ENCODE results near the gene DPH7. TPM values are rescaled to one million over a fixed set of nuclear protein-coding genes. Genes with fewer than 3 reads are reported as not detected.

DPH7 gene
- total RNA-seq, 1 experiment from 2014 or later, result 54.4 TPM

- Histone ChIP-seq H3K9me3 (ENCODE audit: control insufficient read depth in 1 of 2, insufficient read depth in 1 of 2, low read depth in 1 of 2, low read length in 2 of 2) (no peaks in the 10 kb centered on the region), H3K27me3 (ENCODE audit: insufficient read depth, low read length) (no peaks in the 10 kb centered on the region), H3K27ac (ENCODE audit: low read depth, low read length) (no peak overlapping the region), H2AFZ (ENCODE audit: low read depth, low read length, poor library complexity, severe bottlenecking) (no peak overlapping the region), H3K79me2 (ENCODE audit: insufficient read depth, low read length) (peaks cover 67% of the 10 kb centered on the region), H3K4me1 (ENCODE audit: control insufficient read depth in 1 of 2, insufficient read depth in 2 of 2, low read length in 2 of 2) (peaks cover 0 to 6% of the 10 kb centered on the region in 2 experiments; a peak in 1 of 4 replicates), H4K20me1 (ENCODE audit: insufficient read depth) (no peaks in the 10 kb centered on the region), H3K4me3 (replicated peaks in 1 of 2; ENCODE audit: low read depth in 1 of 2, low read length in 2 of 2) (no peak overlapping the region), H3K4me2 (ENCODE audit: low read length) (no peak overlapping the region), H3K9ac (ENCODE audit: low read length) (no peak overlapping the region), H3K9me2 (ENCODE audit: insufficient read depth) (no peaks in the 10 kb centered on the region), H3K36me3 (ENCODE audit: control insufficient read depth in 1 of 2, insufficient read depth in 2 of 2, low read length in 2 of 2) (peaks cover 32 to 63% of the 10 kb centered on the region in 2 experiments; a peak in 3 of 4 replicates)
- BruUV-seq (replicated peaks), result no TSS peak
- RAD21 ChIA-PET (ENCODE audit: low non-redundant PET in 1 of 2, low total read pairs in 2 of 2, uncharacterized antibody in 2 of 2, unreplicated experiment in 2 of 2), result no interaction called here
- no peak for ATAC-seq
- TF ChIP-seq FOSL1 (IDR thresholded peaks at IDR 0.05; ENCODE audit: low read depth) (no peak), REST (IDR thresholded peaks at IDR 0.05; ENCODE audit: low read depth) (no peak), CEBPB (IDR thresholded peaks at IDR 0.05; ENCODE audit: low read depth) (no peak), SP1 (IDR thresholded peaks at IDR 0.05; ENCODE audit: low read depth) (no peak), CBX3 (IDR thresholded peaks at IDR 0.05; ENCODE audit: low read depth) (no peak), ZBTB33 (IDR thresholded peaks at IDR 0.05; ENCODE audit: extremely low read depth, insufficient replicate concordance, low read length) (no peak), ZFX (IDR thresholded peaks at IDR 0.05) (no peak), RAD21 (IDR thresholded peaks at IDR 0.05; ENCODE audit: low read depth) (no peak), YY1 (IDR thresholded peaks at IDR 0.05; ENCODE audit: extremely low read depth, insufficient replicate concordance, low read depth, low read length) (no peak), SRF (IDR thresholded peaks at IDR 0.05; ENCODE audit: low read depth) (no peak), JUND (IDR thresholded peaks at IDR 0.05) (no peak), TCF7L2 (IDR thresholded peaks at IDR 0.05; ENCODE audit: borderline replicate concordance, extremely low read depth, insufficient read depth, insufficient read length) (no peak), POLR2AphosphoS5 (IDR thresholded peaks at IDR 0.05; ENCODE audit: low read depth, low read length) (no peak), ZNF274 (IDR thresholded peaks at IDR 0.05; ENCODE audit: low read depth, low read length) (no peak), SIN3A (IDR thresholded peaks at IDR 0.05; ENCODE audit: low read depth) (no peak)
- CTCF ChIA-PET, result no interaction called here
- POLR2A ChIA-PET, result no interaction called here
- intact Hi-C loops (cut with micrococcal nuclease), result no loop called here
- no peak for DNase-seq (ENCODE audit: low read depth, low spot score)
Measured at GRCh38 chr9:137583347-137583746, 4.6 kb upstream of the DPH7 start.

All from HCT116 (cell line).